HCT116 (cell line): ENCODE data around the gene CYB5A. TPM values are rescaled to one million over a fixed set of nuclear protein-coding genes. Genes with fewer than 3 reads are reported as not detected.

Experiments
- ATAC-seq: fragments of 200-7000 bp; cut with Tn5 transposase; 2 replicates; pipeline ENCODE4 v1.9.1; 2020; ENCODE audit warnings: mild to moderate bottlenecking, moderate library complexity
- BruUV-seq: library from RNA; stranded (reverse); fragments of 400-500 nt; replicated peaks from 2 replicates; lab custom pipeline; 2021; lab: Mats Ljungman, UMichigan
- CTCF ChIA-PET: fragments of 300-600 bp; sonication (Branson Sonifier 250); formaldehyde crosslinking; loops from one replicate; lab custom pipeline; 2021; ENCODE audit warnings: antibody characterized with exemption; lab: Charles Lee
- POLR2A ChIA-PET: fragments of 300-600, 350-600 bp; sonication (Branson Sonifier 250); formaldehyde crosslinking; loops from one replicate; lab custom pipeline; 2021; ENCODE audit warnings: antibody characterized with exemption; lab: Charles Lee
- RAD21 ChIA-PET, 2 experiments: fragments of 300-600 bp; sonication (Branson Sonifier 250); formaldehyde crosslinking; loops; one replicate each; lab custom pipeline; 2023; ENCODE audit warnings: low total read pairs in 2 of 2; ENCODE audit not compliant: uncharacterized antibody in 2 of 2, unreplicated experiment in 2 of 2, low non-redundant PET in 1 of 2; lab: Charles Lee
- DNase-seq: peaks from one replicate; pipeline ENCODE4 v3.0.0-alpha.2; 2010; ENCODE audit warnings: low read depth, low spot score
- H2AFZ ChIP-seq: fragments of 200-600 bp; shearing (Covaris generic), sonication (generic); 2 replicates; pipeline ENCODE4 v1.6.1; 2017; ENCODE audit warnings: low read depth, mixed run types, mixed read lengths, antibody characterized with exemption, low read length; ENCODE audit not compliant: poor library complexity, severe bottlenecking
- H3K27ac ChIP-seq: 2 replicates; pipeline ENCODE4 v1.5.1; 2012; ENCODE audit warnings: low read depth, low read length
- H3K27me3 ChIP-seq: fragments of 200-600 bp; sonication (generic); 2 replicates; pipeline ENCODE4 v1.6.1; 2016; ENCODE audit warnings: mixed run types, low read length, mixed read lengths; ENCODE audit not compliant: insufficient read depth
- H3K36me3 ChIP-seq, 2 experiments: fragments of 200-500 bp in 1 of 2; fragments of 200-600 bp in 1 of 2; sonication (Bioruptor generic) in 1 of 2; sonication (generic) in 1 of 2; 2 replicates each; pipeline versions ENCODE4 v1.5.1 to v1.6.1; 2014 to 2016; ENCODE audit warnings: low read length in 2 of 2, inconsistent platforms in 1 of 2, mixed read lengths in 1 of 2, mixed run types in 1 of 2; ENCODE audit not compliant: insufficient read depth in 2 of 2, control insufficient read depth in 1 of 2
- H3K4me1 ChIP-seq, 2 experiments: fragments of 200-600 bp in 1 of 2; sonication (generic) in 1 of 2; 2 replicates each; pipeline versions ENCODE4 v1.5.1 to v1.6.1; 2012 to 2017; ENCODE audit warnings: low read length in 2 of 2, inconsistent platforms in 1 of 2, mild to moderate bottlenecking in 1 of 2, mixed read lengths in 1 of 2, mixed run types in 1 of 2, moderate library complexity in 1 of 2; ENCODE audit not compliant: insufficient read depth in 2 of 2, control insufficient read depth in 1 of 2
- H3K4me2 ChIP-seq: fragments of 200-600 bp; sonication (generic); 2 replicates; pipeline ENCODE4 v1.6.1; 2017; ENCODE audit warnings: mixed run types, low read length, mixed read lengths
- H3K4me3 ChIP-seq, 2 experiments: fragments of 200-600 bp in 1 of 2; sonication (generic) in 1 of 2; replicated peaks in 1 of 2; 2 replicates each; pipeline ENCODE4 v1.5.1; 2011 to 2016; ENCODE audit warnings: low read length in 2 of 2, control low read depth in 1 of 2, low read depth in 1 of 2, mild to moderate bottlenecking in 1 of 2, mixed read lengths in 1 of 2, mixed run types in 1 of 2
- H3K79me2 ChIP-seq: fragments of 200-600 bp; sonication (generic); 2 replicates; pipeline ENCODE4 v1.6.1; 2017; ENCODE audit warnings: mild to moderate bottlenecking, mixed run types, low read length, moderate library complexity, mixed read lengths; ENCODE audit not compliant: insufficient read depth
- H3K9ac ChIP-seq: fragments of 200-600 bp; sonication (generic); 2 replicates; pipeline ENCODE4 v1.6.1; 2016; ENCODE audit warnings: low read length, mixed read lengths
- H3K9me2 ChIP-seq: fragments of 200-600 bp; sonication (generic), shearing (Covaris generic); 2 replicates; pipeline ENCODE4 v1.6.1; 2017; ENCODE audit warnings: mixed run types, mild to moderate bottlenecking, moderate library complexity; ENCODE audit not compliant: insufficient read depth
- H3K9me3 ChIP-seq, 2 experiments: fragments of 200-500 bp in 1 of 2; fragments of 200-600 bp in 1 of 2; sonication (Bioruptor generic) in 1 of 2; sonication (generic) in 1 of 2; 2 replicates each; pipeline ENCODE4 v1.6.1; 2014 to 2017; ENCODE audit warnings: low read length in 2 of 2, mixed read lengths in 2 of 2, inconsistent platforms in 1 of 2, low read depth in 1 of 2, mild to moderate bottlenecking in 1 of 2, mixed run types in 1 of 2, moderate library complexity in 1 of 2; ENCODE audit not compliant: control insufficient read depth in 1 of 2, insufficient read depth in 1 of 2
- H4K20me1 ChIP-seq: fragments of 200-600 bp; sonication (generic), shearing (Covaris generic); 2 replicates; pipeline ENCODE4 v1.6.1; 2017; ENCODE audit warnings: mixed run types, mild to moderate bottlenecking, moderate library complexity; ENCODE audit not compliant: insufficient read depth
- CBX3 ChIP-seq: IDR thresholded peaks from 2 replicates; pipeline ENCODE4 v1.6.1; 2012; ENCODE audit warnings: low read depth
- CEBPB ChIP-seq: IDR thresholded peaks from 2 replicates; pipeline ENCODE4 v1.6.1; 2012; ENCODE audit warnings: low read depth
- EGR1 ChIP-seq: IDR thresholded peaks from 2 replicates; pipeline ENCODE4 v1.6.1; 2012; ENCODE audit warnings: low read depth
- ELF1 ChIP-seq: IDR thresholded peaks from 2 replicates; pipeline ENCODE4 v1.6.1; 2012; ENCODE audit warnings: low read depth, borderline replicate concordance
- EZH2phosphoT487 ChIP-seq: fragments of 200-600 bp; IDR thresholded peaks from 2 replicates; pipeline ENCODE4 v1.6.1; 2018; ENCODE audit warnings: antibody characterized with exemption, borderline replicate concordance
- JUND ChIP-seq: IDR thresholded peaks from 2 replicates; pipeline ENCODE4 v1.6.1; 2012
- POLR2A ChIP-seq: IDR thresholded peaks from 2 replicates; pipeline ENCODE4 v1.7.0; 2011; ENCODE audit warnings: borderline replicate concordance; ENCODE audit not compliant: insufficient read depth, insufficient read length; ENCODE audit errors: extremely low read depth
- POLR2AphosphoS5 ChIP-seq: IDR thresholded peaks from 2 replicates; pipeline ENCODE4 v1.6.1; 2011; ENCODE audit warnings: mild to moderate bottlenecking, low read depth, low read length, moderate library complexity
- RAD21 ChIP-seq: IDR thresholded peaks from 2 replicates; pipeline ENCODE4 v1.6.1; 2012; ENCODE audit warnings: low read depth, mild to moderate bottlenecking
- SIN3A ChIP-seq: IDR thresholded peaks from 2 replicates; pipeline ENCODE4 v1.6.1; 2012; ENCODE audit warnings: low read depth
- SP1 ChIP-seq: IDR thresholded peaks from 2 replicates; pipeline ENCODE4 v1.6.1; 2012; ENCODE audit warnings: low read depth
- YY1 ChIP-seq: IDR thresholded peaks from 2 replicates; pipeline ENCODE4 v1.6.1; 2011; ENCODE audit warnings: low read length, low read depth, moderate library complexity, mild to moderate bottlenecking; ENCODE audit not compliant: insufficient replicate concordance; ENCODE audit errors: extremely low read depth
- ZFX ChIP-seq: fragments of 450-650 bp; IDR thresholded peaks from 2 replicates; pipeline ENCODE4 v1.6.1; 2017
- ZNF274 ChIP-seq: fragments of 200-500 bp; sonication (Bioruptor generic); IDR thresholded peaks from 2 replicates; pipeline ENCODE4 v1.6.1; 2014; ENCODE audit warnings: mild to moderate bottlenecking, low read depth, low read length, inconsistent platforms
- intact Hi-C: fragments of 100-400 bp; cut with micrococcal nuclease; formaldehyde crosslinking; loops from 2 replicates; pipeline ENCODE4 v1.10.0; 2022
- total RNA-seq: library from RNA; stranded (reverse); gene quantifications from one replicate; pipeline ENCODE4 v1.2.1, GENCODE V29; 2021; ENCODE audit not compliant: unreplicated experiment
- TF ChIP-seq, protein P1 (sequence below): IDR thresholded peaks from 2 replicates; pipeline ENCODE4 v1.6.1; 2012; ENCODE audit warnings: low read depth
- TF ChIP-seq, protein P2 (sequence below): IDR thresholded peaks from 2 replicates; pipeline ENCODE4 v1.6.1; 2012
- TF ChIP-seq, protein P3 (sequence below): IDR thresholded peaks from 2 replicates; pipeline ENCODE4 v1.6.1; 2012
- TF ChIP-seq, protein P4 (sequence below): IDR thresholded peaks from 2 replicates; pipeline ENCODE4 v1.6.1; 2011; ENCODE audit warnings: mild to moderate bottlenecking, low read length, moderate library complexity; ENCODE audit not compliant: insufficient replicate concordance; ENCODE audit errors: extremely low read depth

The CYB5A gene
- total RNA-seq, 1 experiment from 2014 or later = 37.7 TPM

DNA sequence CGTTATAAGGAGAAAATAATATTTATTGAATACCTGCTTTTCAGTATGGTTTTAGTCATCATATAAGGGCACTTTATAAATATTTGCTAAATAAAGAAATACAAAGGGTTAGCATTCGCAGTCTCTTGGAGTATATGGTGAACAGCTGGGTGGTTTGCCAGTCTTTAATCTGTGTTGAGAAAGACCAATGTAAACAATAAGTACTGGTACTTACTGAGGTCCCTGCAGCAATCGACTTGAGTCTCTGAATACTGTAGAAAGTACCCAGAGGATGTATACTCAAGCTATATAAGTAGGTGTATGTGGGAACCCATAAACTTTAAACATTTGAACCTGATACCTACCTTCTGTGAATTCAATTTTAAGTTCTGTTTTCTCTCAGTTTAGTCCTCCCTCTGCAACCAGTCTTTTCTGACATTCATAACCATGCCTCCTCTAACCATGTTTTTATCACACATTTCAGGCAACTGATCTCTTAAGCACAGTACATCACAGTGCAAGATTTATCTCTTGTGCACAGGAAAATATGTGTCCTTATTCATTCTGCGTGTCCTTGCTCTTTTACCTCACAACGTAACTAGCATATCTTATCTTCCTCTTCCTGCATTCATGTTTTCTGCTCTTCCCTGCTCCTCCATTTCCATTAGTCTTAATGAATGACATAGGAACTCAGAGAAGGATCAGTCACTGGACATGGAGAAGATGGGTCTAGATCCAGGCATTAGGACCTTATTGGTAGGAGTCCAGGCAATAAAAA, 45.6 kb upstream of the CYB5A start:
- no peaks in the 10 kb centered on the region for H3K4me1 ChIP-seq
- H3K9me3 ChIP-seq = no peaks in the 10 kb centered on the region
- ChIA-PET RAD21 (no interaction called here), CTCF (interaction anchor here (2.0 to 2.1 kb wide), 2 partner anchors 11 to 140 kb away, joined by 4 to 5 read pairs; no protein-coding TSS in a partner anchor), POLR2A (no interaction called here)
- intact Hi-C loops = no loop called here
- H3K27ac ChIP-seq = no peak overlapping the region
- H2AFZ ChIP-seq = no peak overlapping the region
- TF ChIP-seq, protein P1, sequence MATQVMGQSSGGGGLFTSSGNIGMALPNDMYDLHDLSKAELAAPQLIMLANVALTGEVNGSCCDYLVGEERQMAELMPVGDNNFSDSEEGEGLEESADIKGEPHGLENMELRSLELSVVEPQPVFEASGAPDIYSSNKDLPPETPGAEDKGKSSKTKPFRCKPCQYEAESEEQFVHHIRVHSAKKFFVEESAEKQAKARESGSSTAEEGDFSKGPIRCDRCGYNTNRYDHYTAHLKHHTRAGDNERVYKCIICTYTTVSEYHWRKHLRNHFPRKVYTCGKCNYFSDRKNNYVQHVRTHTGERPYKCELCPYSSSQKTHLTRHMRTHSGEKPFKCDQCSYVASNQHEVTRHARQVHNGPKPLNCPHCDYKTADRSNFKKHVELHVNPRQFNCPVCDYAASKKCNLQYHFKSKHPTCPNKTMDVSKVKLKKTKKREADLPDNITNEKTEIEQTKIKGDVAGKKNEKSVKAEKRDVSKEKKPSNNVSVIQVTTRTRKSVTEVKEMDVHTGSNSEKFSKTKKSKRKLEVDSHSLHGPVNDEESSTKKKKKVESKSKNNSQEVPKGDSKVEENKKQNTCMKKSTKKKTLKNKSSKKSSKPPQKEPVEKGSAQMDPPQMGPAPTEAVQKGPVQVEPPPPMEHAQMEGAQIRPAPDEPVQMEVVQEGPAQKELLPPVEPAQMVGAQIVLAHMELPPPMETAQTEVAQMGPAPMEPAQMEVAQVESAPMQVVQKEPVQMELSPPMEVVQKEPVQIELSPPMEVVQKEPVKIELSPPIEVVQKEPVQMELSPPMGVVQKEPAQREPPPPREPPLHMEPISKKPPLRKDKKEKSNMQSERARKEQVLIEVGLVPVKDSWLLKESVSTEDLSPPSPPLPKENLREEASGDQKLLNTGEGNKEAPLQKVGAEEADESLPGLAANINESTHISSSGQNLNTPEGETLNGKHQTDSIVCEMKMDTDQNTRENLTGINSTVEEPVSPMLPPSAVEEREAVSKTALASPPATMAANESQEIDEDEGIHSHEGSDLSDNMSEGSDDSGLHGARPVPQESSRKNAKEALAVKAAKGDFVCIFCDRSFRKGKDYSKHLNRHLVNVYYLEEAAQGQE = no peak
- TF ChIP-seq, protein P2, sequence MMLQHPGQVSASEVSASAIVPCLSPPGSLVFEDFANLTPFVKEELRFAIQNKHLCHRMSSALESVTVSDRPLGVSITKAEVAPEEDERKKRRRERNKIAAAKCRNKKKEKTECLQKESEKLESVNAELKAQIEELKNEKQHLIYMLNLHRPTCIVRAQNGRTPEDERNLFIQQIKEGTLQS = no peak
- TF ChIP-seq SIN3A (no peak), POLR2A (no peak), CBX3 (no peak), ZFX (no peak), ZNF274 (no peak), SP1 (no peak), YY1 (no peak), CEBPB (no peak), RAD21 (no peak), ELF1 (no peak), POLR2AphosphoS5 (no peak), EGR1 (no peak), EZH2phosphoT487 (no peak), JUND (no peak)
- TF ChIP-seq, protein P3, sequence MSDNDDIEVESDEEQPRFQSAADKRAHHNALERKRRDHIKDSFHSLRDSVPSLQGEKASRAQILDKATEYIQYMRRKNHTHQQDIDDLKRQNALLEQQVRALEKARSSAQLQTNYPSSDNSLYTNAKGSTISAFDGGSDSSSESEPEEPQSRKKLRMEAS = no peak
- TF ChIP-seq, protein P4, sequence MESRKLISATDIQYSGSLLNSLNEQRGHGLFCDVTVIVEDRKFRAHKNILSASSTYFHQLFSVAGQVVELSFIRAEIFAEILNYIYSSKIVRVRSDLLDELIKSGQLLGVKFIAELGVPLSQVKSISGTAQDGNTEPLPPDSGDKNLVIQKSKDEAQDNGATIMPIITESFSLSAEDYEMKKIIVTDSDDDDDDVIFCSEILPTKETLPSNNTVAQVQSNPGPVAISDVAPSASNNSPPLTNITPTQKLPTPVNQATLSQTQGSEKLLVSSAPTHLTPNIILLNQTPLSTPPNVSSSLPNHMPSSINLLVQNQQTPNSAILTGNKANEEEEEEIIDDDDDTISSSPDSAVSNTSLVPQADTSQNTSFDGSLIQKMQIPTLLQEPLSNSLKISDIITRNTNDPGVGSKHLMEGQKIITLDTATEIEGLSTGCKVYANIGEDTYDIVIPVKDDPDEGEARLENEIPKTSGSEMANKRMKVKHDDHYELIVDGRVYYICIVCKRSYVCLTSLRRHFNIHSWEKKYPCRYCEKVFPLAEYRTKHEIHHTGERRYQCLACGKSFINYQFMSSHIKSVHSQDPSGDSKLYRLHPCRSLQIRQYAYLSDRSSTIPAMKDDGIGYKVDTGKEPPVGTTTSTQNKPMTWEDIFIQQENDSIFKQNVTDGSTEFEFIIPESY = no peak
- no peak for DNase-seq
- H3K9ac ChIP-seq = no peak overlapping the region
- no peaks in the 10 kb centered on the region for H3K9me2 ChIP-seq
- no peaks in the 10 kb centered on the region for H3K79me2 ChIP-seq
- no peak for ATAC-seq
- BruUV-seq = no TSS peak
- H3K4me3 ChIP-seq = no peak overlapping the region
- H4K20me1 ChIP-seq = no peaks in the 10 kb centered on the region
- no peaks in the 10 kb centered on the region for H3K36me3 ChIP-seq
- no peak overlapping the region for H3K4me2 ChIP-seq
- H3K27me3 ChIP-seq = peaks cover 10% of the 10 kb centered on the region
